Pulmonary artery endothelial cell (primary cell): ENCODE results near the gene GUCY1A1. TPM values are rescaled to one million over a fixed set of nuclear protein-coding genes. Genes with fewer than 3 reads are reported as not detected.

ENCODE experiments used
- DNase-seq: peaks from one replicate; pipeline ENCODE4 v3.0.0-alpha.2; 2011; ENCODE audit warnings: low read depth, low spot score
- total RNA-seq: library from RNA; depleted of rRNA; stranded (reverse); fragments of >200 nt; gene quantifications from 2 replicates; pipeline ENCODE4 v1.2.3, GENCODE V29; 2014

Gene GUCY1A1
- total RNA-seq, 1 donor from 2014 or later: 0.07 TPM

DNA sequence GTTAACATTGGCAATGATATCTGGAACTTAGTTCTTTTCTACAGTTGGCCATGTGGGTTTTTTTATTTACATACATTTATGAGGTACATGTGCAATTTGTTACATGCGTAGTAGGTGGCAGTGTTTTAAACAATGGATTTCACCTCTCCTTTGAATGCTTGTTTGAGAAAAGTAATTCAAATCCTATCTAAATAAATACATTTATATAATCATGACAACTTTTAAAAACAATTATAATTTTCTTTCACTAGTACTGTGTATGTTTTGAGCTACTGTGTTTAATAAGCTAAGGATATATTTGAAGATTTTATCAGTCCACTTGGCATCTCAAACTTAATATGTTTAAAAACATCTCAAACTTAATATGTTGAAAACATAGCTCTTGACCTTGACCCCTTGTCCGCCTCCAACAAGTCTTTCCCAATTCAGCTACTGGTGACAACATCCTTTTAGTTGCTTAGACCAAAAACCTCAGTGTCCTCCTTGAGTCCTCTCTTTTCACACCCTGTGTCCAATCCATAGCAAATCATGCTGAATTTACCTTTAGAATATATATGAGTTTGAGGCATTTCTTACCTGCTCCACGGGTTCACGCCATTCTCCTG is 106.7 kb downstream of the GUCY1A1 start:
- no peak for DNase-seq

DNA sequence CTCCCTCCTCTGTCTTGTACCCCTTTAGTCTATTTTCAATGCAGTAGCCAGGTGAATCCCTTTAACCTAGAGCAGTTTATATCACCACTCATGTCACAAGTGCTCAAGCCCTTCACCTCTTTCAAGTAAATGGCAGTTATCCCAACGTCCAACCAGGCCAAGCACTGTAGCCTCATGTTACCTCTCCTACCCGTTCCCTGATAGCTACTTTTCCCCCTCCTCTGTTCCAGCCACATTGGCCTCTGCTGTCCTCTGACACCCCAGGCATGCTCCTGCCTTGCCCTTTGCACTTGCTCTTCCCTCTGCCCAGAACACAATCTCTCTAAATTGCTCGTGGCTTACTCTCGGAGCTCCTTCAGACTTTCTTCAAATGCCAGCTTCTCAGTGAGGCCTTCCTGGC is 107.4 kb downstream of the GUCY1A1 start:
- no peak for DNase-seq

DNA sequence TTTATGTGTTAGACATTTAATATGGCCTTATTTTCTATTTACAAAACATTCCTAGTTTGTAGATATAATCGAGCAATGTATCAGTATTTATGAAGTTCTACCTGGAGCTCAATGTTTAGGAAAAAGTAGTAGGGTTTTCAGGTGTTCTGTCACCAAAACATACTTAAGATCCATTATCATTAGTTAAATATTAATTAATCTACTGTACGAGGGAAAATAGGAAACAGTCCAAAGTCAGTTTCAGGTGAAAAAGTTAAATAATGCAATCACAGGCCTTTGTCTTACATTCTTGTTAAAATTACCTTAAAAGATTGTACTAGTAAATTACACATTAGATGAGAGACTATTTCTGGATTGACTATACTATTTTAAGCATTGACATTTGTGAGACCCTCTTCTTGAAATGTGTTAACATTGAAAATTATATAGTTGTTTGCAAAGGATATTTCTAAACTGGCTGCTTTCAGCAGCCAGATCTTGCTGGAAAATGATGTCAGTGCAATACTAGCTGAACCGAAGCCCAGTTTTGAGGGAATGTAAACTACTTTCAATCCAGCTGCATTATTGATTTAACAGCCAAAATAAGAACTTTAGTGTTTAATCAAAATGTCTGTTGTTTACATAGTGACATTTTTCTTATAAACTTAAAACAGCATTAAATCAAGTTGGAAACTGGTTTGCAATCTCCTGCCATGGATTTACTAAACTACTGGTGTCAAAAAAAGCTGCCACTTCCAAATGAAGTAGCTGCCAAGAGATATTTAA is 111.5 kb downstream of the GUCY1A1 start:
- no peak for DNase-seq

DNA sequence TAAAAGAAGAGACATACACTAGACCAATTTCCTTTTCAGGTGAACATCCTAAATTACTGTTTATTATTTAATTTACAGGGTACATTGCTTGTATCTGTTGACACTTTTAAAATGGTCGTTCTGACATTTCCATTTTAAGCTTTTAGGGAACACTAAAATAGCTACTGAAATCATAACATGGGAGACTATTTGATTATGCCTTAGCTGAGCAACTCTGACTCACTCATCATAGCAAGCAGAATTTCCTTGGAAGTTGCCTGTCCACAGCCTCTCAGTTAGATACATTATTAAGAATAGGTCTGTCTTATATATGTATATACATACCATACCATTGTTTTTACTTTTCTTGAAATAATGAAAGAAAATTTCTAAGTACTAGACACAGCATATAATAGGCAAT is 114.1 kb downstream of the GUCY1A1 start:
- no peak for DNase-seq

DNA sequence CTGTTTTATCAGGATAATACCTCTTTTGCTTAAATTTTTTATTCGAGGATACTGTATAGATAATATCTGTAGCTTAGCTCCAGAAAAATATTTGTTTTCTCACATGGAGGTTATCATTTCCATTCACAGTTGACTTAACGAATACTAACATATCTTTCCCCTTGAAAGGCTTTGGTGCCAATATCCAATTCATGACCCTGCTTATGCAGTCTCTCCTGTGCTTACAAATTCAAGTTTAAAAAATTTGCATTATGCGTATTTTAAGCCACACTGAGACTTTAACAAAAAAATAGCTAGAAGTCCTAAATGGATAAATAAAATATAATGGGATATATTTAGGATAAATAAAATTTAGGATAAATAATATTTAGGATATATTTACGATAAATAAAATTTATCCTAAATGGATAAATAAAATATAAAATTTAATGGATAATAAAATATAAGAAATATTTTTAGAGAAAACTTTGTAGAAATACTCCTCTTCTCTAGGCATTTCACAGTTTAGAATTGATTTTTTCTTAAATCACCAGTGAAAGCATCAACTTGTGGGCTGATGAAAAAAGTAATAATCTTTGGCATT is 114.7 kb downstream of the GUCY1A1 start:
- no peak for DNase-seq

Other genes starting within 250 kb of the GUCY1A1 start
- gene GUCY1B1, start 92.2 kb downstream of the GUCY1A1 start, total RNA-seq: 0.20 TPM in 1 of 2 replicates, not detected in the other
- not detected in 2 replicates for gene ASIC5, start 199.4 kb downstream of the GUCY1A1 start, total RNA-seq
- not detected in 2 replicates for gene TDO2, start 236.8 kb downstream of the GUCY1A1 start, total RNA-seq